GM18951 (cell line): ENCODE data around the gene DMRT1.

Source experiments
- POLR2A ChIP-seq: IDR thresholded peaks from 4 replicates; pipeline ENCODE4 v1.6.1; 2011; ENCODE audit warnings: mild to moderate bottlenecking; ENCODE audit not compliant: insufficient read length, insufficient read depth; ENCODE audit errors: extremely low read depth
- in situ Hi-C: fragments of 300-500 bp; cut with MboI; formaldehyde crosslinking; loops from one replicate; pipeline ENCODE4 v1.12.0; 2022; ENCODE audit warnings: low sequenced_read_pairs, mixed read lengths, inconsistent platforms; ENCODE audit not compliant: unreplicated experiment

The DMRT1 gene

GRCh38 chr9:878239-878638 is 36.7 kb downstream of the DMRT1 start:
- in situ Hi-C loops: no loop called here
- TF ChIP-seq POLR2A: no peak

- in situ Hi-C loops: no loop called here
- no peak for TF ChIP-seq POLR2A
These were observed 39.2 kb downstream of the DMRT1 start for GRCh38 chr9:880725-881124.

DNA sequence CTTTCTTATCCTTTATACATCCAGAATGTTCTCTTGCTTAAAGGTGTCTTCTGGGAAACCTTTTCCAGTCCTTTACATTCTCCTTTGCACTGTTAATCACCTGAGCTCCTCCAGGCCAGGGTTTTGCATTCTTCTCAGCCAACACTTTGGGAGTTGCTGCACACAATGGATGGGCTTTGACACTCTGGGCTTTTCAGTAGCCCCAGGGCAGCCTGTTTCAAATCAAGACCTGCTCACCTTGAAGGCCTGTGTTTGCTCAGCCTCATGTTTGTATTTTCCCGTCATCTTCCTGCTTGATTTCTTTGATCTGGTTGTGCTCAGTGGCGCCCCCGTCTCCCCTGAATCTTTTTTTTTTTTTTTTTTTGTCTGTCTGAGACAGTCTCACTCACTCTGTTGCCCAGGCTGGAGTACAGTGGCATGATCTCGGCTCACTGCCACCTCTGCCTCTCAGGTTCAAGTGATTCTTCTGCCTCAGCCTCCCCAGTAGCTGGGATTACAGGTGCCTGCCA is 41.0 kb downstream of the DMRT1 start:
- in situ Hi-C loops: no loop called here

DNA sequence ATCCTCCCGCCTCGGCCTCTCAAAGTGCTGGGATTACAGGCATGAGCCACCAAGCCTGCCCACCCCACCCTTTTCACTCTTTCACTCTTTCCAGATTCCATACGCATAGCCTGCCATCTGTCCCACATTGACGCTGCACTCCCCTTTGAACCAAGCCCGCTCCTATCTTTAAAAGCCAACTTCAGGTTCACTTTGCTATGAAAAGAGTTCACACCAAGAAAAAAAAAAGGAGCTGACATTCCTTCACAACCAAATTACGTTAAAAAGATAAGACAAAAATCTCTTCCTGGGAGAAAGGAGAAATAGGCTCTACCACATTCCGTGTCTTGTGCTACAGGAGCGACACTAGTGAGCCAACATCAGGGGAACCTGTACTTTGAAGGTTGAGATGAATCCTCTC is 41.5 kb downstream of the DMRT1 start:
- in situ Hi-C loops: no loop called here
- no peak for TF ChIP-seq POLR2A

More for the DNA sequence above, 41.0 kb downstream of the DMRT1 start:
- no peak for TF ChIP-seq POLR2A

GRCh38 chr9:886886-887285 is 45.4 kb downstream of the DMRT1 start:
- in situ Hi-C loops: no loop called here
- no peak for TF ChIP-seq POLR2A

GRCh38 chr9:892123-892522 is 50.6 kb downstream of the DMRT1 start:
- in situ Hi-C loops: loop anchor here (5.0 kb wide), 1 partner anchor 115 kb away; no protein-coding TSS in a partner anchor
- no peak for TF ChIP-seq POLR2A

DNA sequence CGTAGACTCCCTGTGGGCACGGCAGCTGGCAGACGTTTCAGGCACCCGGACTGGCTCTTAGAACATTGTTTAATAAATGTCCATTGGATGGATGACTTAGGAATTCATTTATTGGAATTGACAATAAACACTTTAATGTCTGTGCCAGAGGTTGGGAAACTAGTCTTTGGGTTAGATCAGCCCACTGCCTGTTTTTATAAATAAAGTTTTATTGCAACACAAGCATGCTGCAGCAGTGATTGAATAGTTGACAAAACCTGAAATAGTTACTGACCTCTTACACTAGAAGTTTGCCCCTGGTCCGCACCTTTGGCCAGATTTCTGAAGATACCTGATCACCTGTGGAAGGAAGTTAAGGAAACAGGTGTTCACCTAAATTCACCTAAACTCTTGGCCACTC is 51.6 kb downstream of the DMRT1 start:
- in situ Hi-C loops: loop anchor here (5.0 kb wide), 1 partner anchor 114 kb away; no protein-coding TSS in a partner anchor
- no peak for TF ChIP-seq POLR2A

DNA sequence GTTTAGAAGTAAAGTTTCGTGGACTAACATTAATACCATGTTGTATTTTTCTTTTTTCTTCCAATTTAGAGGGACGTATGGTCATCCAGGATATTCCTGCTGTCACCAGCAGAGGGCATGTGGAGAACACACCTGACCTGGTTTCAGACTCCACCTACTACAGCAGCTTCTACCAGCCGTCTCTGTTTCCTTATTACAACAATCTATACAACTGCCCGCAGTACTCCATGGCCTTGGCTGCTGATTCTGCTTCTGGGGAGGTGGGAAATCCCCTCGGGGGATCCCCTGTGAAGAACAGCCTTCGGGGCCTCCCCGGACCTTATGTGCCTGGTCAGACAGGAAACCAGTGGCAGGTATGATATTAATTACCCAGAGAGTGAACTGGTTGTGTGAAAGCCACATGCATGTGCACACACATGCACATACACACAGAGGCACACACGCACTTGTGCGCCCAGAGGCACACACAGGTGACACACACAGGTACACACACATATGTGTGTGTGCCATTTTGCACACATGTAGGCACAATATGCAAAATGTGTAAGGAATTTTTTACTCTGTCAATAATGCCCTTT is 52.4 kb downstream of the DMRT1 start:
- TF ChIP-seq POLR2A: no peak
- in situ Hi-C loops: loop anchor here (5.0 kb wide), 1 partner anchor 113 kb away; no protein-coding TSS in a partner anchor

- in situ Hi-C loops: no loop called here
- no peak for TF ChIP-seq POLR2A
These were observed 58.1 kb downstream of the DMRT1 start for GRCh38 chr9:899440-900184.

- in situ Hi-C loops: no loop called here
- TF ChIP-seq POLR2A: no peak
These were observed 62.4 kb downstream of the DMRT1 start for GRCh38 chr9:903886-904285.

DNA sequence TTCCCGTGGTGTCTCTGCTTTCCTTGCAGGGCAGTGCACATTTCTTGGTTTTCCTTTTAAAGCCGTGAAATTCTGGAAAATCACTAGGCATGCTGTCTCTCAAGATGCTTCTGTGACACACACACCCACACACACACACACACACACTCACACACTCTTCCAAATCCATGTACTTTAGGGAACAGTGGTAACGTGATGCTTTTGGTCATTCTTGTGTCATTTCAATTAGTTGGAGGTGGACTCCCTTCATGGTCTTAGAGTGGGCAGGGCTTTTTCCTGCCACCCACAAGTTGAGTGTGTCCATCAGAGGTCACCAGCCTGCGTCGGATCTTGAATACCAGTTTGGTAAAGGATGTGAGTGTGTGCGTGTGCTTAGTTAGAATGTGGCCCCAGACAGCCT is 64.4 kb downstream of the DMRT1 start:
- in situ Hi-C loops: no loop called here
- no peak for TF ChIP-seq POLR2A

DNA sequence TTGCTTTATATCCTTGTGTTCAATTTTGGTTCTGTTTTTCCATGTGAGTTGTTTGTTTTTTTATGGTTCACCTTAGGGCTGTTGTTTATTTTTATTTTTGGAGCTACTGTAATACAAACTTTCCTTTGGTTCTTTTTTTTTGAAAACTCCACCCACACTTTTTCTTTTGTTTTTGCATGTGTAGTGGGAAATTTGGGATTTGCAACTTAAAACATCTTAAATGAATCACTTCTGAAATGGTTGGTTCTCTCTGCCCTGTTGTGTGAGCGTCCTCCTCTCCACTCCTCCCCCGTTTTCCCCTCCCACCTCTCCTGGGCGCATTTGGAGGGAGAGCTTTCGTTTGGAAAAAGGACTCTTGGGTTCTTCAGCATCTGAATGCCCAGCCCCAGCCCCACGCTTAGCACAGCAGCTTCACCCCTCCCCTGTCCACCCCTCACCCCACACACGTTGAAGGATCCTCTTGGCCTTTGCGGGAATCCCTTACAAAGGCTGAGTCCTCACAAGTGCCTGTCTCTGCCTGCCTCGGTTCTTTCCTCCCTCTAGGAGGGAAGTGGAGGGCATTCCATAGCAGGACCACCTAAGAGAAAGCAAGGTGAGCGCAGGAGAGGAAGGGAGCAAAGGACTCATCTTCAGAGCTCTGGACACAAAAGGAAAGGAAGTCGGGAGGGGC is 67.2 kb downstream of the DMRT1 start:
- in situ Hi-C loops: no loop called here
- TF ChIP-seq POLR2A: no peak

DNA sequence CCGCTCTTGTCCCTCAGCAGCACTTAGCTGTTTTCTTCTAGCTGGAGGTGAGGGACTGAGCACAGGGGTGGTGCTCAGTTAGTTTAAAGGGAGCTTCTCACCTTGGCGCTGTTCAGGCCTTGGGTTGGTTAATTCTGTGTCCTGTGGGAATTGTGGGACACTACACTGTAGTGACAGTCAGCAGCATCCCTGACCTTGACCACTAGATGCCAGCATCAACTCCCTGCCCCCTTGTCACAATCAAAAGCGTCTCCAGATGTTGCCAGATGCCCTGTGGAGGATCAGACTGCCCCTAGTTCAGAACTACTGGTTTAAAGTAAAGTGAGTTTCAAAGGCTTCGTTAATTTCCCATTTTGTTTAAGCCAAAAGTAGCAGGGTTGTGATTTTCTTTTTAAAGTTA is 69.5 kb downstream of the DMRT1 start:
- in situ Hi-C loops: no loop called here
- TF ChIP-seq POLR2A: no peak
